Measurements from ENCODE around the gene ZNF135.

The ZNF135 gene

DNA sequence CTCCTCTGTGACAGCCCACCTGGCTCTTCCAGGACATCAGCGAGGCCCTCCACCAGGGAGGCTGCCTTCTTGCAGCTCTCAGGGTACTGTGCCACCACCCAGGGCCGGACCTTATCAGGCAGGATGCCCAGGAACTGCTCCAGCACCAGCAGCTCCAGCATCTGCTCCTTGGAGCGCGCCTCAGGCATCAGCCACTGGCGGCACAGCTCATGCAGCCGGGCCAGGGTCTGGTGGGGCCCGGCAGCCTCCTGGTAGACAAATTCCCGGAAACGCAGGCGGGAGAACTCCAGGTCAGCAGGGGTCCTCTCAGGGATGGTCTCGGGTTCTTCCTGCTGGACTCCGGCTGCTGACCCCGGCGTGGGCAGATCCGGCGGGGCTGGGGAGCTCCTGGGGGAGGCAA is 30.8 kb downstream of the ZNF135 start:
- no peak for DNase-seq (ENCODE audit: low read depth)
- TF ChIP-seq, protein P1, sequence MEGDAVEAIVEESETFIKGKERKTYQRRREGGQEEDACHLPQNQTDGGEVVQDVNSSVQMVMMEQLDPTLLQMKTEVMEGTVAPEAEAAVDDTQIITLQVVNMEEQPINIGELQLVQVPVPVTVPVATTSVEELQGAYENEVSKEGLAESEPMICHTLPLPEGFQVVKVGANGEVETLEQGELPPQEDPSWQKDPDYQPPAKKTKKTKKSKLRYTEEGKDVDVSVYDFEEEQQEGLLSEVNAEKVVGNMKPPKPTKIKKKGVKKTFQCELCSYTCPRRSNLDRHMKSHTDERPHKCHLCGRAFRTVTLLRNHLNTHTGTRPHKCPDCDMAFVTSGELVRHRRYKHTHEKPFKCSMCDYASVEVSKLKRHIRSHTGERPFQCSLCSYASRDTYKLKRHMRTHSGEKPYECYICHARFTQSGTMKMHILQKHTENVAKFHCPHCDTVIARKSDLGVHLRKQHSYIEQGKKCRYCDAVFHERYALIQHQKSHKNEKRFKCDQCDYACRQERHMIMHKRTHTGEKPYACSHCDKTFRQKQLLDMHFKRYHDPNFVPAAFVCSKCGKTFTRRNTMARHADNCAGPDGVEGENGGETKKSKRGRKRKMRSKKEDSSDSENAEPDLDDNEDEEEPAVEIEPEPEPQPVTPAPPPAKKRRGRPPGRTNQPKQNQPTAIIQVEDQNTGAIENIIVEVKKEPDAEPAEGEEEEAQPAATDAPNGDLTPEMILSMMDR (conservative IDR thresholded peaks at IDR 0.05; ENCODE audit: low read depth, low read length), result no peak
- no peak overlapping the region for H3K4me3 ChIP-seq (ENCODE audit: low read length)

DNA sequence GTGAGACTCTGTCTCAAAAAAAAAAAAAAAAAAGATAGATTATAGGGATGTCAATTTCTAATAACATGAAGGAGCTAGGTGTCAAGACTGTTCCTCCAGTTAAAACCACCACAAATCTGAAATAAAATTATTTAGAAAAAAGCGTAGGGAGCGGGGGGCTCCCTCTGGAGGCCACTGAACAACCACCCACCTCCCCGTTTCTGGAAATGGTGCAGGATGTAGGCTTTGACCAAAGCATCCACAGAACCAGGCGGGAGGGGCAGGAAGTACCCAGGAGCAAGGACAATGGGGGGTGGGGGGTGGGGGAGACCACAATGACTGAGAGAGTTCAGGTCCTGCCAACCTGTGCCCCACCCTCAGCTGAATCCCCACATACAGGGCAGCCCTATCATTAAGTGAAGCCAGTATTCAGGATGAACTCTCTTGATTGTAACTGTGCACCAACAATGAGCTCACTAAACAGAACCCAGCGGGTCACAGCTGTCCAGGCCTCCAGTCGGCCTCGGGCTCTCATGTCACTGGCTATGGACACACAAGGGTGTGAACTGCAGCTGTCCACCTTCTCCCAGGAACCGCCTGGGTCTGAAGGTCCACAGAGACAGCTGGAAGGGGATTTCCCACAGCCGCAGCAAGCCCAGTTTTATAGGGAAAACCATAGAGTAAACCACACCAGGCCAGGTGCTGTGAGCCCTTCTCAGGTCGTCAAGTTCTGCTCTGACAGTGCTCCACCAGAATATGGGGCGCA is 32.3 kb downstream of the ZNF135 start:
- TF ChIP-seq, protein P1 (conservative IDR thresholded peaks at IDR 0.05; ENCODE audit: low read depth, low read length), result no peak
- no peak overlapping the region for H3K4me3 ChIP-seq (ENCODE audit: low read length)
- no peak for DNase-seq (ENCODE audit: low read depth)

DNA sequence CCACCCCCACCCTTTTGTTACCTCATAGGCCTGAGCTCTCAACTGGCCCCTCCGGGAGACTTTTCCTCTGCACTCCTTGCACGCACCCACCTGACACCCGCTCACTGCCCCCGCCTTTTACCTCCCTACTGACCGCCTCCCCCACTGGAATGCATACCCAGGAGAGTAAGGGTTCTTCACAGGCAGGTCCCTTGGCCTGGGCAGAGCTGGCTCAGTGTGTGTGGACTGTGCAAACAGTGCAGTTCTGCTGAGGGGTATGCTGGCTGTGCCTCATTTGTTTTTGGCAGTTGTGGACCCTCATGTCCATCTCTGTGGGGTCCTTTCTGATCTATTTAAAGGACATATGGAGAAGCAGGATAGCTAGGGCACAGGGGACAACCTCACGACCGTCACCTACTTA is 34.0 kb downstream of the ZNF135 start:
- TF ChIP-seq, protein P1 (conservative IDR thresholded peaks at IDR 0.05; ENCODE audit: low read depth, low read length), result no peak
- no peak for DNase-seq (ENCODE audit: low read depth)
- no peak overlapping the region for H3K4me3 ChIP-seq (ENCODE audit: low read length)

DNA sequence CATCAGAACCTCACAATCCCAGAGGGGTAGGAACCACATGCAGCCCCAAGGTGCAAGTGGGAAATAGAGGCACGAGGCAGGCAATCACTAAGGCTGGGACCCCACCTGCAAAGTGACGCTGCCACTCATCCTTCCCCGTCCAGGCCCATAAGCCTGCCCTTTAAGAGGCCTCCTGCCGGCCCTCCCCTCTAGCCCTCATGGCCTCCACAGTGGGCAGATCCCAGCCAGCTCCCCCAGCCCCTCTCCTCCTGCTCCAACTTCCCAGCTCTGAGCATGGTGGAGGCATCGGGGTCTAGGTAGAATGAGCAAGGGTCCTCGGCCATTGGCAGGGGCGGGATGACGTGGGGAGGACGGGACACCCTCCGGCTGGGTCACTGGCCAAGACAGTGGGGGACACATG is 36.2 kb downstream of the ZNF135 start:
- no peak overlapping the region for H3K4me3 ChIP-seq (ENCODE audit: low read length)
- no peak for DNase-seq (ENCODE audit: low read depth)
- TF ChIP-seq, protein P1 (conservative IDR thresholded peaks at IDR 0.05; ENCODE audit: low read depth, low read length), result no peak

DNA sequence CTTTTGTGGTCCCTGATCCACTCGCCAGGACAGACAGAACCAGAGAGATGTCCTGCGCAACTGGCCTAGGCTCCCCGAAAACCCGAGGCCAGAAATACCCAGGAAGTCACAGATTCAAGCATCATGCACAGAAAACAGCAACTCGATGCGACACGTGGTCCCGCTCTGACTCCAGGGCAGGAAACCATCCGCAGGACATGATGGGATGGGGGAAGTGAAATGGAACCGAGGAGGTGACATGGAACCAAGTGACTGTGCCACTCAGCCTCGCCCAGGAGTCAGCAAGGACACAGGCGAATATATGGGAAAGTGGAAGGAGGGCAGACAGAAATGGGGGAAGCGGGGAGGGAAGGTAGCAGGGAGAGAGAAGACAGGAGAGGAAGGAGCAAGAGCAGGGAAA is 37.8 kb downstream of the ZNF135 start:
- DNase-seq (ENCODE audit: low read depth), result no peak
- TF ChIP-seq, protein P1 (conservative IDR thresholded peaks at IDR 0.05; ENCODE audit: low read depth, low read length), result no peak
- H3K4me3 ChIP-seq (ENCODE audit: low read length), result peak overlapping the region; percentile 88

DNA sequence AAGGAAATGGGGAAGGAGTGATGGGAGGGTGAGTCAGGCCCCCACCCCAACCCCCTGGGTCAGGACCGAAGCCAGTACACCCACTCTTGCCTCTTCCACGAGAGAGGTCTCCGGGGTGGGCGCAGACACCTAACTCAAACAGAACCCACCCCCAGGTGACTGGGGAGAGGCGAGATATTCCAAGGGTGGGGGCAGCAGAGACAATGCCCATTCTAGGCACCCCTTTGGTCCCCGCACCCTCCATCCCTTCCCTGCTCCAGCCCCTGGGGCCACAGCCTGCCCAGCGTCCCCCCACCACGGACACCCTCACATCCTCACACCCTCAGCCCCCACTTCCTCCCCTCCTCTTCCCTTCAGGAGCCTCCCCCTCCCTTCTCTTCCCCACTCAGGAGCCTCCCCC is 38.3 kb downstream of the ZNF135 start:
- H3K4me3 ChIP-seq (ENCODE audit: low read length), result peak overlapping the region; percentile 88
- TF ChIP-seq, protein P1 (conservative IDR thresholded peaks at IDR 0.05; ENCODE audit: low read depth, low read length), result no peak
- no peak for DNase-seq (ENCODE audit: low read depth)
